Measurements from ENCODE around the gene A4GALT. TPM values are rescaled to one million over a fixed set of nuclear protein-coding genes. Genes with fewer than 3 reads are reported as not detected.

The A4GALT gene
- total and polyA plus RNA-seq, 2 of the 13 experiments (the other 11 are each of a cell fraction or from before 2014, with no cell fraction given), result 0.09 to 1.1 TPM

GRCh38 chr22:42769574-42770447, 49.1 kb upstream of the A4GALT start (continued):
- TF ChIP-seq CREB1 (IDR thresholded peaks at IDR 0.05) (no peak), CREB1 (CRISPR knock-in tag; IDR thresholded peaks at IDR 0.05) (no peak), MTA1 (CRISPR knock-in tag; IDR thresholded peaks at IDR 0.05; ENCODE audit: borderline replicate concordance) (peak; percentile 79; the same call in 1 of the 2 replicates), ZNF766 (CRISPR knock-in tag; IDR thresholded peaks at IDR 0.05; ENCODE audit: borderline replicate concordance) (no peak), MXD1 (CRISPR knock-in tag; IDR thresholded peaks at IDR 0.05) (no peak), NR2F6 (IDR thresholded peaks at IDR 0.05) (no peak), NR2F6 (CRISPR knock-in tag; IDR thresholded peaks at IDR 0.05) (peak; percentile 9; the same call in 1 of the 2 replicates), ZBTB14 (CRISPR knock-in tag; IDR thresholded peaks at IDR 0.05) (no peak), MTF2 (CRISPR knock-in tag; IDR thresholded peaks at IDR 0.05; ENCODE audit: borderline replicate concordance) (0 out of 2 replicates have a peak, but pooled peaks have one; percentile 32), SUZ12 (IDR thresholded peaks at IDR 0.05; ENCODE audit: low read depth, low read length) (no peak), MEF2D (CRISPR knock-in tag; IDR thresholded peaks at IDR 0.05) (0 out of 2 replicates have a peak, but pooled peaks have one; percentile 41), ZNF75D (CRISPR knock-in tag; IDR thresholded peaks at IDR 0.05; ENCODE audit: borderline replicate concordance) (no peak), SKIL (CRISPR knock-in tag; IDR thresholded peaks at IDR 0.05; ENCODE audit: borderline replicate concordance) (peak; percentile 42; the same call in 1 of the 2 replicates), HOMEZ (CRISPR knock-in tag; IDR thresholded peaks at IDR 0.05; ENCODE audit: low read depth) (no peak), JDP2 (CRISPR knock-in tag; IDR thresholded peaks at IDR 0.05; ENCODE audit: borderline replicate concordance) (no peak), GATA4 (IDR thresholded peaks at IDR 0.05; ENCODE audit: borderline replicate concordance, low read depth) (no peak), CHCHD3 (CRISPR knock-in tag; IDR thresholded peaks at IDR 0.05) (no peak), ZNF18 (CRISPR knock-in tag; IDR thresholded peaks at IDR 0.05; ENCODE audit: insufficient replicate concordance) (no peak), TFE3 (CRISPR knock-in tag; IDR thresholded peaks at IDR 0.05) (peak; percentile 66; the same call in 1 of the 2 replicates)

Measured in HepG2 (cell line).